NCI-H2171 treated with DMSO at 0.1 percent for 48 hours (cell line): Measurements from ENCODE around the gene CLCA1.

Experiments used
- DNase-seq: peaks from one replicate; lab custom pipeline; 2025; lab: John Stamatoyannopoulos, UW

Gene CLCA1

DNA sequence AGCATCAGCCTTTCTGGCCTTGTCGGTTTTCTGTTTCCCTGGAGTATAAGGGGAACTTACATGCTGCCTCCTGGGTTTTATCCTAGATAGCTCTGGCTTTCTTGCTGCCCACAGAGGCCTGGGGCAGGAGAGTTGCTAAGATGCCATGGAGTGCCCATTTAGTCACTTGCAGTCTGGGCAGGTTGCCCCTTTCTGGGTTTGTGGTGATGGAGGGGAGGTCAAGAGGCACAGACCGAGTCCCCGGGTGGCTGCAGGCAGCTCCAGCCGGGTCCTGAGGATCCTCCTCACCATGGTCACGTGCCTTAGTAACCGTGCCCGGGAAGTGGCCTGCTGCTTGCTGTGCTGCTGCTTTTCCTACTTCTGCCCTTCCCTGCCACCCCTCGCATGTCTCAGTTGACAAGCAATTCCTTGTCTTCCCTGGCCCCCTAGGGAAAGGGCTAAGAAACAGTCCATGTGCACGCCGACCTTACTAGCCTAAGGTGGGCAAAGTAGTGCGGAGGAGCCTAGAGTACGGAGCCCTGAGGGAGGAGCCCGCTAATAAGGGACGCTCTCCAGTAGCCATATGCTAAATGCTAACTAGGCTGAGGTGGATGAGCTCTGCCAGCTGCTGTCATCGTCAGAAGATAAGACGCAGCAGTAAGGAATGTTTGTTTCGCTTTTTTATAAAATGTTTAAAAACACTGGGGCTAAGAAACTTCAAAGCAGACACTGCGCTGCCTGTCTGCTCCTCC, 34.8 kb downstream of the CLCA1 start:
- peak; percentile 51 for DNase-seq

DNA sequence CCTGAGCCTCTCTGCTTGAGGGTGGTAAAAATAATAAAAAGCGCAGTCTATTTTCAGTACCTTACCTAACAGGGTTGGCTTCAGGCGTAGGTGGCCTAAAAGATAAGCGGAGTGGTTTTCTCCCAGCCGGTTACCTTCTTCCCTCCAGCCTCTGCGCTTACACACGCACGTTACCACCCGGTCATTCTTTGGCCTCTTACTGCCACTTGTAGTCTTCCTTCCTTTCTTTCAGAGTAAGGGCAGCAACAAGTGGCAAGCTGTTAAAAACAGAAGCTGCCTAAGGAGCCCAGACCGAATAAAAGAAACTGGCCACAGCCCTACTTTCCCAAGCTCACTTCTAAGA, 35.4 kb downstream of the CLCA1 start:
- DNase-seq = no peak

DNA sequence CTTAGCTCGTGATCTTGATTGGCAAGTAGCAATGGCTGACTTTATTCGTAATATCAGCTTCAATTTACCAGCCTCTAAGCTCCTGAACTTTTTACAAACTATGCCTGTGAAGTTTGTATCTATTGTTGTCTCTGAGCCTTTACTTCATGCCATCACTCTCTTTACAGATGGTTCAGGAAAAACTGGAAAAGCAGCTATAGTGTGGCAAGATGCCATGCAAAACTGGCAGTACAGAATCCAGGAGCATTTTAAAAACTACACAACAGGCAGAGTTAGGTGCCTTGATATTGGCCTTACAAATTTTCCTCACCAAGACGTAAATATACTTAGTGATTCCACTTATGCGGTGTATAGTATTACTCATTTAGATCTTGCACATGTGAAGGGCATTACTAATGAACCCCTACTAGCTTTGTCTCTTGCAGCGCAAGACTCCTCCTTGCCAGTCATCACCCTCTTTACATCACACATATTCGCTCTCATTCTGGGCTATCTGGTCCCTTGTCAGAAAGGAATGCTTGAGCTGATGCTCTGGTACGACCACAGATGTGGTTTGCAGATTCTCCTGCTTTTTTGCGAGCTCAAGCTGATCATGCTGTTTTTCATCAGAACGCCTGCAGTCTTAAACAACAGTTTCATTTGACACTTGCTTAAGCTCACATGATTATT, 36.3 kb downstream of the CLCA1 start:
- no peak for DNase-seq

DNA sequence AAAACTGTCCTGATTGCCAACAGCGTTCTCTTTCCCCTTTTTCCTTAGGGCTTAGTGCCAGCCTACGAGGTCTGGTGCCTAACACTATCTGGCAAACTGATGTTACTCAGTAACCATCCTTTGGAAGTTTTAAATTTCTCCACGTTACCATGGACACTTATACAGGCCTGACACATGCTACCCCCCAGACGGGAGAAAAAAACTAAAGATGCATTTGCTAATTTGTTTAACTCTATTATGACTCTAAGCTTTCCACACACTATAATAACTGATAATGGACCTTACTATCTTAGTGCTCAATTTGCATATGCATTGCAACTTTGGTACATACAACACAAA, 36.8 kb downstream of the CLCA1 start:
- DNase-seq = no peak

DNA sequence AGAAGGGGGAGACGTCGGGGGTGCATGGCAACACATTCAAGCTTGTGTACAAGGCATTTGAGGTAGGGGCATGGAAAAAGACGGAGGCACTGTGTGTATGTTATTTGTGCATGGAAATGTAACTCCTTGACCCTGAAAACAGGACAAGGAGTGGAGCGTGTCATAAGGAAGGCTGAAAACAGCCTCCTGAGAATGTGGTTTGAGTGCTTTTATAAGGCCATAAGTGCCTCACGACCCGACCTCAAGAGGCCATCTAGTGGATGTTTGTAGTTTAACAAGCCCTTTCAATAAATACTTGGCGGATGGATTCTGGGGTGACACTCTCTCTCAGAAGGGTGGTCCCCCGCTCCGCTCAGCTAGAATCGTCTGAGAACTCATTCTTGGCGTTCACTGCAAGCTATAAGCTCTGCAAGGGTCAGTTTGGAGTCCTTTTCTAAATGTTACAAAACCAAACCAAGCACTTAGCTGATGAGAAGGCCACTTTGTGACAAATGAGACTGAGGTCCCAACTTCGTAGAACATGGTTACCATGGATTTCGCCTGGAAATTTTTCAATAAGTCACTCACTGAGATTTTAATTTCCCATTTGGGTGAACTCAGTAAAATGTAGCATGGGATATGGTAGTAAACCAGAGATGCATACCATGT, 39.3 kb downstream of the CLCA1 start:
- DNase-seq = peak; percentile 11

DNA sequence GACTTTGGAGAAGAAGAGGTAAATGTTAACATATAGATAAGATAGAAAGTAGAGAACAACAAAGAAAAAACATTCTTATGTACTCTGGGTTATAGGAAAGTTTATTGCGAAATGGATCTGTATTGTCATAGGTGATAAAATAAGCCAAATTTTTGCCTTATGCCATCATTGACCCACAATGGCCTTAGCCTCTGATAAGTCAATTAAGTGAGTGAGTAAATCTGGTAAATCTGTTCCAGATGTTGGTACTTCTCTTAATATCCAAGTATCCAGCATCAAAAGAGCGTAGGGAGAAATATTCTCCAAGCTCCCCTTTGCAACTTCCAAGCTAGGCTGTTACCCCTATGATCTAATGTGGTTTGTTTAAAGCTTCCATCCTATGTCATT, 39.8 kb downstream of the CLCA1 start:
- DNase-seq = no peak

DNA sequence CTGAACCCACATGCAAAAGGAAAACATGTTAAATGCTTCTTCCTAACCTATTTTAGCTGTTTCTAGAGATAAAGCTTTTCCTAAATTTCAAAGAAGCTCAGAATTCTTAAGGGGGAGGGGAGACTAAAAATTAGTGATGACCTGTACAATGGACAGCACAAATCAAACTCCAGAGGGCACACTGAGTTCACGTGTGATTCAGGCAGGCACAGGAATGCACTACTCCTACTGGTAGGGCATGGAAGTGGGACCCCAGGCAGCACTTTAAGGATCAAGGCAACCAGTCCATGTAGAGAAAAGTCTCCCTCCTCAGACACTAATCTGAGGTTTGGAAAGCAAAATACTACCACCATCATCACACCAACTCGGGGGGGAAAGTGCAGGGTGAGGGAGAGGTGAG, 46.9 kb downstream of the CLCA1 start:
- no peak for DNase-seq

DNA sequence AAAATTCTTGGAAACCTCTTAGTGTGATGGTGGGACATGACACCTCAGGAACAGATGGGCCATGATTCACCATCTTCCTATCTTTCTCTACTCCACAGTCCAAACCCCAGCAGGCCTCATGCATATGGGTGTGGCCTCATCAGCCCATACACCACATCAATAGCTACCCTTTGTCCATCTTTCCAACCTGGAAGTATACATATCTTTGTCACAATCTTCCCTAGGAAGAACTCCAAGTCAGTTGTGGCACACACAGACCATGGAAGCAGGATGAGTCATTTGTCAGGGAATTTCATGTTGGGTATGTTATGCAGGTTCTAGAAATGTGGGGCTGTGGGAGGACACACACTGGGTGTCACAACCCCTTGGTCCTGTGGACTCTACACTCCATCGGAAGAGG, 47.6 kb downstream of the CLCA1 start:
- no peak for DNase-seq

DNA sequence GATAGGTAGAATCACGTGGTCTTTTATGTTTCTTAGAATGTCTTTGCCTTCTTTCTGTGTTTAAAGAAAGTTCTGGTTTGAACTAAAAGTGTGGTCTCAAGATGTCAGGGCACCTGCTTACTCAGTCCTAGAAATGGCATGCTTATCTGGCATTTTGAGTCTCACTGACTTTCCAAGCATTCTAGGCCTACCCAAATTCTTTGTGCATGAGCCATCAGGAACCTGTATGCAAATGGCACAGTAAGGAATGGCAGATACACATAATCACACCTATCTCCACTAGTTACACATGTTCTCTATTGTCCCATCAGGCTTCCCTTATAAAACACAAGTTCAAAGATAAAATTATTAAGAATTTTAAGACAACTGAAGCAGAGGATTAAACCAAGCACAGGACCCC, 48.6 kb downstream of the CLCA1 start:
- no peak for DNase-seq

DNA sequence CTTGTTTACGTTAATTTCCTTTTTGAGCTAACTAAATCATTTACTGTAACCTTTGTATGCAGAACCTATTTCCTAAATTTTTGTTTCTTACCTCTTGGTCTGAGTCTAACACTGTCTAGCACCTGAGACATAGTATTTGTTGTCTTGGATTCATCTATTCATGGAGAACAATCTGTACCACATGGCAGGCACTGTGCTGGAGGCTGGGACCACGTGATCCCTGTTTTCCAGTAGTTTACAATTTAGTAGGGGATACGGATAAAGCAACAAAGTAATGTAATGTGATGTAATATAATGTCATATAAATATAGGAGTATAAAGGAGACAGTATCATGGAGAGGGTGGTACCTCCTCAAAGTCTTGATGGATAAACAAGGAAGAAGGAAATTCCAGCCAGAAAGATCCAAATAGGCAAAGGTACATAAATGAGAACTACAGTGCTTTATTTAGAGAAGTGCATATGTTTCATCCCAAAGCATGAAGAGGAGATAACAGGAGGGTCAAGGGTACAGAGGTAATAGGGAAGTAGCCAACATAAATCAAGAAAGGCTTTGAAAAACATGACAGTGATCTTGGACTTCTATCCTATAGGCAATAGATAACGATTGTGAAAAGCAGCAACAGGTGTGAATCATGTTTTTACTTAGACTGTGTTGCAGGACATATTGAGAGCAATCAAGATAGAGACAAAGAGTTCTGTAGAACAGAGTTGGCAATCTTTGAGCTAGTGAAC, 52.2 kb downstream of the CLCA1 start:
- no peak for DNase-seq

DNA sequence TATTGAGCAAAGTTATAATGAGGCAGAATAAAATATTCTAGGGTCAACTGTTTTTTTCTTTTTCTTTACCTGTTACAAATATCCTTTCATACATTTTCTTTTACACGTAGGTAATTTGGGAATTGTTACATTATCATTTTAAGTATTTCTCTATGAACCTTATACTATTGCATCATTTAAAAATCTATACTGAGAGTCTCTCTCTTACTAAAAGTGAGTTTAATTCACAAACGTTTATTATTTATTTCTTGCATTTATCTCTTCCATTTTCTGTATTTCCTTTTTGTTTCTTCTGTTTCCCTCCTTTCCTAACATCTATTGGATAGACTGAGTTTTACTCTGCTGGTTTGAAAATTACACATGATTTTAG, 52.8 kb downstream of the CLCA1 start:
- no peak for DNase-seq

DNA sequence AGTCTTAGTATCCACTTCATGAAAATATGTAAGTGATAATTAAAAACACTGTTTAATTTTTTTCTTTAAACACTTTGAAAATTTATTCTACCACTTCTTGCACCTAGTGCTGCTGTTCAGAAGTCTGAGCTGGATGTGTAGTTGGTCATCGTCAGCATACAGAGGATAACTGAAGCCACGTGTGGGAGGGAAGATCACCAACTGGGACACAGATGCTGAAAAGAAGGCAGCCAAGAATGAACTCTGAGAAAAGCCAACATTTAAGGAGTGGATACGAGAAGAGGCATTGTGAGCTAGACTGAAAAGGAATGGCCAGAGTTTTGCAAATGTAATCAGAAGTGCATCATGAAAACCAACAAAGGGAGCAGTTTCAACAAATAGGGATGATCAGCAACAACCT, 53.5 kb downstream of the CLCA1 start:
- DNase-seq = no peak

DNA sequence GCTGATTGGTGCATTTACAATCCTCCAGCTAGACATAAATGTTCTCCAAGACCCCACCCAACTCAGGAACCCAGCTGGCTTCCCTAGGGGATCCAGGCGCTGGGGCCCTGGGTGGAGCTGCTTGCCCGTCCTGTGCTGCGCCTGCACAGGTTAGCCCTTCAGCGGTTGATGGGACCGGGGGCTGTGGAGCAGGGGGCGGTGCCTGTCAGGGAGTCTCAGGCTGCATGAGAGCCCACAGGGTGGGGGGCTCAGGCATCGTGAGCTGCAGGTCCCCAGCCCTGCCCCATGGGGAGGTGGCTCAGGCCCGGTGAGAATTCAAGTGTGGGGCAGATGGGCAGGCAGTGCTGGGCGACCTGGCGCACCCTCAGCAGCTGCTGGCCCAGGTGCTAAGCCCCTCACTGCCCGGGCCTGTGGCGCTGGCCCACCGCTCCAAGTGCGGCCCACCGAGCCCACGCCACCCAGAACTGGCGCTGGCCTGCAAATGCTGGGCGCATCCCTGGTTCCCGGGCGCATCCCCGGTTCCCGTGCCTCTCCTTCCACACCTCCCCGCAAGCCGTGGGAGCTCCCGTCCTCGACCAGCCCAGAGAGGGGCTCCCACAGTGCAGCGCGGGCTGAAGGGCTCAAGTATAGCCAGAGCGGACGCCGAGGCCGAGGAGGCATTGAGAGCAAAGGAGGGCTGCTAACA, 55.1 kb downstream of the CLCA1 start:
- DNase-seq = no peak

DNA sequence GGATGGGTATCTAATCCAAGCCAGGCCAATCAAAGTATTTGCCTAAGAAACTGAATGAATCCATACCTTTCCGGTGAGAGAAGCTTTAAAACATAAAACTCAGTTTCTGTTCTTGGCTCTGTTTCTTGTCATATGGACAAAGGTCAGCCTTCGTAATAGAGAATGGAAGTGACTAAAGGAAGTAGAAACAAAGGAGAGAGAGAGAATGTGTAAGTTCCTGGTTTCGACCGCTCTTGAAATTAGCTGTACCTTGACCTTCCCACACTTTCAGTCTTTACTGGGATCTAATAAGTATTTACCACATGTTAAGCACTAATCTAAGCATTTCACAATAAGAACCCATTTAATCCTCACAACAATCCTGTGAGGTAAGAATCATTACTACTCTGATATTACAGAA, 58.6 kb downstream of the CLCA1 start:
- no peak for DNase-seq

DNA sequence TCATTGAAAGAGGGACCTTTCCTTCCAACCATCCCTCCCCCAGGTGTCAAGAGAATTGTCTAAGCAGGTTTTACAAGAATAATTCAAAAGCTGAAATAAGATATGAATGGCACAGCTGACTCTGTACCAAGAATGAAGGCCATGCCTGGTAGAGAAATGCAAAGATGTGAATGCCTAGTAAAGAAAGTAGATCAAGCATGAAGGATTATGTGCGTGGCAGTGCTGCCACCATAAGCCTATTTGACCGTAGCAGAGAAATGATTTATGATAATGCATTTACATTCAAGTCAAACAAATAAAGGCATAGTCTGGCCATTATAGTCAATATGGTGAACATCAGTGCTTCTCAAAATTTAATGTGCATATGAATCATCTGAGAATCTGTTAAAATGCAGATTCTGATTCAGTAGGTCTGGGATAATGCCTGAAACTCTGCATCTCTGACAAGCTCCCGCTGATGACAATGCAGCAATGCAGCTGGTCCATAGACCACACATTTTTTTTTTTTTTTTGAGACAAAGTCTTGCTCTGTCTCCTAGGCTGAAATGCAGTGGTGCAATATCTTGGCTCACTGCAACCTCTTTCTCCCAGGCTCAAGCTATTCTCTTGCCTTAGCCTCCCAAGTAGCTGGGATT, 61.6 kb downstream of the CLCA1 start:
- no peak for DNase-seq

DNA sequence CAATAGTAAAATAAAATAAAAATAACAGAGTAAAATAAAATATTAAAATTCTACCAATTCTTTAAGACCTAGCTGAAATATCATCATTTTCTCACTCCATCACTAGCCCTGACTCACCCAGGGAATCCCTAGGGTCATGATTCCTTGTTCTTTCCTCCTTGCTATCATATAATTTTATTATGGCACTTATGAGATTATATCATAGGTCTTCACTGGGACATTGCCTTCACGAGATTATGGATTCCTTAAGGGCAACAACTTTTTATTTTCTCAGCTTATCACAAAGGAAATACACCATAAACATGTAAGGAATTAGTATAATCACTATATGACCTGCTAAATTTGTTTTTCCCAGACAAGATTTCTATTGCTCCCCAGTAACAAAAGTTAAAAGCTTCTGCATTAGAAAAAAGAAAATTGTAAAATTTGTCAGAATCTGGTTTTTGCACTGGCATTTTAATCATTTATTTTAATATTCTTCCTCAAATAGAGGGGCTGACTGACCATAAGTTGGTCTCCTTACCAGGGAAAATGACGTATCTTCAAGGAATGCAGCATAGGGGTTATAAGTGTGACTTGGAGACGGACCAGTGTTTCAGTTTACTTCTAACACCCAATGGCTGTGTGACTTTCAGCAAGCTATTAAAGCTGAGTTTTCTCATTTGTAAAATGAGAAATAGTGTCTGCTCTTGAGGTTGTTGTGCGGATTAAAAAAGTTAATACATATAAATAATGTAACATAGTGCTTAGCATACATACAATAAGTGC, 69.4 kb downstream of the CLCA1 start:
- DNase-seq = no peak

DNA sequence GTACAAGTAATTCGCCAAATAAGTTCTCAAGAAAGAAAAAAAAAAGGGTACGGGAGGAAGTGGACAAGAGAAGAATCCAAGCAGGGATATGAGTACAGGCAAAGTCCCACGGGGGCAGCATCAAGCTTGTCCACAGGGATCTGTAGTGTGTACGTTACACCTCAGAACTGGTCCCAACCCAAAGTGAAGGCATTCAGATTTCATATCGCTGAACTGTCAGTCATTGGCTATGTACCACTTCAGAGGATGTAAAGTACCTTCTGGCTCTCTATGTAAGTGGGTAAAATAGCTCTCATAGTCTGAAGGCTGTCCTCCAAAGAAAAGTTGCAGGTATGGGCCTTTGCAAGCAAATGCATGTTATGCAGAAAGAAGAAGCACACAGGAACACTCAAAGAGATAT, 70.0 kb downstream of the CLCA1 start:
- no peak for DNase-seq

DNA sequence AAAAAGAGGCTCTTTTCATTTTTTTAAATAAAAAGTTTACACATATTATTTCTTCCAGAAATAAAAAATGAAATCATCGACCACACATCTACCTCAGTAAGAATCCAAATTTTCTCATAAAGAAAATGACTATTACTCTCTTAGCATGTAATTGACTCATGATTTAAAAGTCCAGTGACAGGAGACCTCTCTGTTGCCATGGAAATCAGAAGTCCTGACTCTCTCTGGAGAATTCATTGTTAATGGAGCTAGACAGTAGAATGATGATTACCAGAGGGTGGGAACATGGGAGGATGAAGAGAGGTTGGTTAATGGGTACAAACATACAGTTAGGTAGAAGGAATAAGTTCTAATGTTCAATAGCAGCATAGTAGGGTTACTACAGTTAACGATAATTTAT, 73.1 kb downstream of the CLCA1 start:
- no peak for DNase-seq

DNA sequence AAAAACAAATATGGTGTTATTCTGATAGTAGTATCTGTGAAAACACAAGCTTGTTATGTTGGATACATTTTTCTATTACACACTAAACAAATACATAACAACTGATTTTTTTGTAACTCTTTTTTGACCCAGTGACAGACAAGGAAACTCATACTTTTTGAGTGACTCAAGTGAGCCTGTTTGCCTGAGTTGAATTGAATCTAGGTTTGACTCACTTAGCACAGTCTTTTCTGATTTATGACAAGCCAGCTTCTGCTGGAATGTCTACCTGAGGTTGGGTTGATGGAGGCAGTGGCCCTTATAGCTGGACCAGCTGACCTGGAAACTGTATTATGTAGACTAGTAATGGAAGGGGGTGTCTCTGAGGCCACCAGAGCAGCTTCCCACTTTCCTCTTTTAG, 73.9 kb downstream of the CLCA1 start:
- DNase-seq = no peak

DNA sequence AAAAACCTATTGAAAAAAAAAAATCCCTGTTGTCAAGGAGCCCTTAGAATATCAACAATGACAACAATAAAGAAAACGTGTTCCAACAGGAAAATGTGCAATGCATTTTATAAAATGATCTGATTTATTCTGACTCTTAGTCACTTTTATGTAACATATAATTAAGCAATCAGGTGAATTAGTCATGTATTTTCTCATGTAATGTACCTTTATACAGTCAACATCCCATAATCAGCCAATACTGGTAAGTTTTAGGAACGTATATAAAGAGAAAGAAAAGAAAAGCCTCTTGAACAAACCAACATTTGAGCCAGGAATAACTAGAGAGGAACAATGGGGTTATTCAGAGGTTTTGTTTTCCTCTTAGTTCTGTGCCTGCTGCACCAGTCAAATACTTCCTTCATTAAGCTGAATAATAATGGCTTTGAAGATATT, 78.1 kb downstream of the CLCA1 start, which contains the start of gene CLCA4:
CLCA4 (plus strand) TSS at position 292 of the 435 bp plus-strand sequence; CDS start at position 334, 42 bp downstream.
- no peak for DNase-seq

DNA sequence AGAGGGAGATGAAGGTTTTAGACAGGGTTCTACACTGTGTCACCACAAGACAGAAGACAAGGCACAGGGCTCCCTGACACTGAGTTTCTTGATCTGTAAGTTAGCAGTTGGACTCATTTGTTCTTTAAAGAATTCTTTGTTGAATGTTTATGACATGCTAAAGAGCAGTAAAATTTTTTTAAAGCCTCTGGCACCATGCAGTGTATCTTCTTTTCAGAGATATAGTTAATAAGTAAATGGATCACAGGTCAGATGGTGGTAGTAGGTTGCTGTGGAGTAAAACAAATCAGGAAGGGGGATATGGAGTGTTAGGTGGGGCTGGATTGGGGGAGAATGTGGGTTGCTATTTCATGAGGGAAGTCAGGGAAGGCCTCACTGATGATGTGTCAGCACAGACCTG, 80.1 kb downstream of the CLCA1 start:
- no peak for DNase-seq
